Eye (tissue), 1 donor: ENCODE results near the gene C9orf43.

Experiments used
- DNase-seq: peaks from one replicate; pipeline ENCODE4 v3.0.0-alpha.2; 2015

Gene C9orf43

DNA sequence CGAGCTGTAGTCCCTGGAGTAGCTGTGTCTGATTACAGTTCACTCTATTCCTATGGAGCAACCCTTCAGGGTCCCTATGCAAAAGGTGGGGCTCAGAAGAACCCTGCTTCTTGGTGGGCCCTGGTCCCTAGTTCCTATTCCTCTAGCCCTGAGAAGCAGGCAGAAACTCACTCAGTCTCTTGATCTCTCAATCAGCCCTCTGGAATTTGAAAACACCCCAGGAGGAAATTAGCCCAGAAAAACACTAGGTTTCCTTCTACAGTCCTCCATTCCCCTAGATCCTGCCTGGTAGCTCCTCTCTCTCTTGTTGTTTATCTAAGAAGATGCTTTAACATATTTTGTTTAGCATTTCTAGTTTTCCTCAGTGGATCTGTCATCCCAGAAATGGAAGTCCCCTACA is 60.6 kb downstream of the C9orf43 start:
- DNase-seq = no peak

DNA sequence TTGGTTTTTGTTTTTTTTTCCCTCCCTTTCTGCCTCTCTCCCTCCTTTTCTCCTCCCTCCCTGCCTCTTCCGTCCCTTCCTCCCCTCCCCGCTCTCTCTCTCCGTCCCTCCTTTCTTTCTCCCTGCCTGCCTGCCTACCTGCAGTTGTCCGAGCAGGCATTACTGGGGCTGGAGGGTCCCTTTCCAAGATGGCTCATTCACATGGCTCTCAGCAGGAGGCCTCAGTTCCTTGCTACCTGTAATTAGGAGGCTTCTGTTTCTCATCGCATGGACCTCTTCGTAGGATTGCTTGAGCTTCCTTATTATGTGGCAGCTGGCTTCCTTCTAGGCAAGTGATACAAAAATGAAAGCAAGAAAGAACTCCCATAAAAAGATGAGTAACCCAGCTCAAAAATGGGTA is 61.0 kb downstream of the C9orf43 start:
- no peak for DNase-seq

- DNase-seq = no peak
These were observed 61.7 kb downstream of the C9orf43 start for GRCh38 chr9:113472199-113472598.

GRCh38 chr9:113474360-113475028 is 63.9 kb downstream of the C9orf43 start:
- no peak for DNase-seq

DNA sequence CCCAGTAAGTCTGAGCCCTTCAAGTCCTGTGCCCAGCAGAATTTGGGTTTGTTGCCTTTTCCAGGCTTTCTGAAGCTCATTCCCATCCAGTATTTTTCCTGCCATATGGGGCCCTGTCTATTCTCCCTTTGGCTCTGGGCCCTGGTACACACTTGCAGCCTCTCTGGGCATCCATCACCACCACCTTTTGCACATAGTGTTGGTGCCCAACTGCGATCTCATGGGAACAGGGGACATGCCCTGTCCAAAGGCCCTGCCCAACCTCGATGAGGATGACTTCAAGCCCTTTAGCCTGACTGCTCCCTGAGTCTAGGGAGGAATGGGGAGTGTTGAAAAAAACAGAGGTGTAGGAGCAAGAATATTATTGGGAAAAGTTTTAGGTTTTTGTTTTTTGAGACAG is 64.5 kb downstream of the C9orf43 start:
- DNase-seq = no peak

DNA sequence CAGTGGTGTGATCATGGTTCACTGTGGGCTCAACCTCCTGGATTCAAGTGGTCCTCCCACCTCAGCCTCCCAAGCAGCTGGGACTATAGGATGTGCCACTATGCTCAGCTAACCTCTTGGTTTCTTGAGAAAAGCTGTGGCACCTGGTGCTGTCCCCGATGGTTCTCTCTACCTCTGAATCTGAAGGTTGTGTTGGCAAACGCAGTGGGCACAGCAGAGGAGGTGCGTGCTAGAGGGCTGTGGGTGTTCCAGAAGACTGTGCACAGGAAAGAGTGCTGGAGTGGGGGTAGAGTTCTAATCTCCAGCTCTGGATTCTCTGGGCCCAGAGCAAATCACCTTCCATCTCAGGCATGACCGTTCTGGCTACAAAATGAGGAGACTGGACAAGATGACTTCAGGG is 65.4 kb downstream of the C9orf43 start:
- DNase-seq = no peak

DNA sequence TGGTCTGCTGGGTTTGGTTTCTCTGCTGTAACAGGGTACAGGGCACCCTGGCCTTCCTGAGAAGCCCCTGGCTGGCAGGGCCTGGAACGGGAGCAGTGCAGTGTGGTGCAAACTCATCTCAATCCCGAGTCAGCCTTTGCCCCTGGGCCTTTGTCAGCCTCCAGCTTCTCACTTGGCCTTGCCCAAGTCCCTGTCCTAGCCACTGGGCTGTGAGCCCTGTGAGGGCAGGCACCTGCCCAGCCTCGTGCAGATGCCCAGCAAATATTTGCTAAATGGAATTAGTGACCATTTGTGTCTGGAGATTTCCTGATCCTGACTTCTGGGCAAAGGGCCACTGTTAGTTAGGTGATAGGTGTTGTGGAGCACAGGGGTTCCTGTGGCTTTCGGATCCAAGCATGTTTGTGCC is 66.0 kb downstream of the C9orf43 start:
- no peak for DNase-seq

DNA sequence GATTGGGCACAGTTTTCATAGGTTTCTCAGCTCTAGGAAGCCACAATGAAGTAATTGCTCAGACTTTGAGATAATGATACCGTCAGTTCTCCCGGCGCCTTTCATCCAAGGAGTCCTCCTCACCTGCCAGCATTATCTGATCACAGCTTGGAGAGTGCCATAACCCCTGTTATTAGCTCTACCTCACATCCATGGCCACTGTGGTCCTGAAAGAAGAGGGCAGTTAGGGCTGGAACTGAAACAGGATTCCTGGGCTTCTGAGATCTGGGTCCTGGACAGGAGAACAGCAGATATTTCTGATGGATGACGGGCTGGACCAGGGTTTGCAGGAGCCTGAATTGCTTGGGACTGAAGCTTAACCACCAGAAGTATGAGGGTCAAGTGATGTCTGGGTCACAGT is 66.5 kb downstream of the C9orf43 start:
- DNase-seq = no peak

GRCh38 chr9:113477661-113478060 is 67.1 kb downstream of the C9orf43 start:
- DNase-seq = no peak

GRCh38 chr9:113479174-113479621 is 68.7 kb downstream of the C9orf43 start:
- DNase-seq = no peak
